ENCODE data around the gene ZNF3.
A peak's percentile ranks its signal among the peaks of the same experiment; 100 is the strongest.

The ZNF3 gene

GRCh38 chr7:100088621-100089457, 7.3 kb upstream of the ZNF3 start, which contains the start of gene COPS6:
COPS6 (plus strand) TSS chr7:100088969; CDS start chr7:100088991, 22 bp downstream.
- DNase-seq (ENCODE audit: low read depth, low spot score): peak; percentile 92

DNA sequence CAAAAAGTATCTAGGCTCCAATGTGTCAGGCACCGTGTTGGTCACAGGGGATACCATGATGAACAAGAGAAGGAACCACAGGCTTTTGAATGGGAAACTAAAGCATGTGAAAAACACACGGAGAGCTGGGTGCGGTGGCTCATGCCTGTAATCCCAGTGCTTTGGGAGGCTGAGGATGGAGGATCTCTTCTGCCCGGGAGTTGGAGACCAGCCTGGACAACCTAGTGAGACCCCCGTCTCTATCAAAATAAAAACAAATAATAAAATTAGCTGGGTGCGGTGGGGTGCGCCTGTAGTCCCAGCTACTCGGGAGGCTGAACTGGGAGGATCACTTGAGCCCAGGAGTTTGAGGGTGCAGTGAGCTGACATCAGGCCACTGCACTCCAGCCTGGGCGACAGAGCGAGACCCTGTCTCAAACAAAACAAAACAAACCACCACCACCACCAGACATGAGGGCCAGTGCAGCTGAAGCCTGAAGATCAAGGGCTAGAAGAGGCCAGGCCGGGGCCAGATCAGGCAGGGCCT, 6.6 kb upstream of the ZNF3 start:
- DNase-seq (ENCODE audit: low read depth, low spot score): no peak

GRCh38 chr7:100087055-100087750, 5.7 kb upstream of the ZNF3 start:
- DNase-seq (ENCODE audit: low read depth, low spot score): peak; percentile 94

- no peak for DNase-seq (ENCODE audit: low read depth, low spot score)
Observed at GRCh38 chr7:100085515-100085914, 4.0 kb upstream of the ZNF3 start.

GRCh38 chr7:100082978-100083377, 1.5 kb upstream of the ZNF3 start:
- no peak for DNase-seq (ENCODE audit: low read depth, low spot score)

DNA sequence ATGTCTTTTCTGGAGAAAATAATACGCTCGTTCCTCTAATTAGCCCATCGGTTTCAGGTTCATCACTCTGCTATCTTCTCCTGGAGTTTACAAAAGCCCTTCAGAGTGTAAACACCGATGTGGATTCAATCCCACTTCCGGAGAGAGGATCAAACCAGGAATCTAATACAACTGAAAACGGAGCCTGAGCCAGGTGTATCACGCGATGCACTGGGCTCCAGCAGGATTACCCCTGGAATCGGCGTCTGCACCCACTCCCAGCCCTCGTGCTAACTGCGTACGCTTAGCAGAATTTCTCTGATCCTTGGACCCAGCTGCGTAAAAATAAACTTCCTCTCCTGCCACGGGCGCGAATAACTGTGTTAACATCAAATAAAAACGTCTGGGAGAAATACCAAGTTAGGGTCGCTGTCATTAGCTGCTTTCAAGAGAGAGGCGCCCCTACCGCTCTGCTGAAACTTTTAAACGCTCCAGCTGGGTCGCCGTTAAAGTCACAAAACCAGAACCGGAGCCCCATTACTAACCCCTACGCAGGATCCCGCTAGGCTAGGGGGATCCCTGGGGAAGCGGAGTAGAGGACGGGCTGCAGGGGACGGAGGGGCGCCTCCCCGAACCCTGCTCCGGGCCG, 502 bp downstream of the ZNF3 start:
- peak; percentile 49 for DNase-seq (ENCODE audit: low read depth, low spot score)

- DNase-seq (ENCODE audit: low read depth, low spot score): no peak
Observed at GRCh38 chr7:100079024-100079560, 2.4 kb downstream of the ZNF3 start.

- DNase-seq (ENCODE audit: low read depth, low spot score): no peak
Observed at GRCh38 chr7:100077205-100077604, 4.3 kb downstream of the ZNF3 start.

DNA sequence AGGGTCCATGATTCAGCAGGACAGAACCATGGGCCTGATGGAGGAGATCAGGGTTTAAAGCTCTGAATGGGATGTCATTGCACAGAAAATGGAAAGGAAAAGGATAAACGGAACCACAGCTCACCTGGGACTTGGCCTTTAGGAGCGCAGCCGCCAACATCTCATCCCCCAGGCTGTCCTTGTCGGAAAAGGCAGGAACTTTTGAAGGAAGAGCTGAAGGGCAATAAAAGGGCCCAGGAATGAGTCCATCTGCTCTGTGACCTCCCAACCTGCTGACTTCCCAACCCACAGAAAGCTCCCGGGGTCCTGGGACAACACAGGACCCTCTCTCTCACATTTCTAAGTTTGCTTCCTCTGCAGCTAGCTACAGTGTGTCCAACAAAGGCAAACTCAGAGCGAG, 6.1 kb downstream of the ZNF3 start:
- no peak for DNase-seq (ENCODE audit: low read depth, low spot score)

- DNase-seq (ENCODE audit: low read depth, low spot score): no peak
Observed at GRCh38 chr7:100074841-100075240, 6.7 kb downstream of the ZNF3 start.

DNA sequence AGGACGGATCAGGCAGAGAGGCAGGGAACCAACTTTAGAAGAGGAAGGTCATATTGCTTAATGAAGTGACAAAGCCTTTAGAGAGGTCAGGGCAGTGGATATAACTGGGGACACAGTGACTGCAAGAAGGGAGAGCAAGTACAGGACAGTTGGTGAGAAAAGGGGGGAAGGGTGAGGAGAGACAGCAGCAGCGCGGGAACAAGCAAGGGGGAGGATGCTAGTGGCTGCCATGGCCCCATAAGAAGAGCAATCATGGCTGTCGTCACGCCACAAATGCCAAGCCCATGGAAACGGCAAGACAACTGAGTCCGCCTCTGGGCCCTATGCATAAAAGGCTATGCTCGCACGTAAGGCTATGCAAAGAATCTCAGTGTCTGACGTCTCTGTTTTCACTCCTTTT, 9.1 kb downstream of the ZNF3 start:
- no peak for DNase-seq (ENCODE audit: low read depth, low spot score)

- no peak for DNase-seq (ENCODE audit: low read depth, low spot score)
Observed at GRCh38 chr7:100071018-100071723, 10.4 kb downstream of the ZNF3 start.

GRCh38 chr7:100069991-100070390, 11.5 kb downstream of the ZNF3 start:
- no peak for DNase-seq (ENCODE audit: low read depth, low spot score)

GRCh38 chr7:100066953-100067352, 14.6 kb downstream of the ZNF3 start:
- DNase-seq (ENCODE audit: low read depth, low spot score): no peak

- peak; percentile 71 for DNase-seq (ENCODE audit: low read depth, low spot score)
Observed at GRCh38 chr7:100065452-100066186, 15.9 kb downstream of the ZNF3 start.

DNA sequence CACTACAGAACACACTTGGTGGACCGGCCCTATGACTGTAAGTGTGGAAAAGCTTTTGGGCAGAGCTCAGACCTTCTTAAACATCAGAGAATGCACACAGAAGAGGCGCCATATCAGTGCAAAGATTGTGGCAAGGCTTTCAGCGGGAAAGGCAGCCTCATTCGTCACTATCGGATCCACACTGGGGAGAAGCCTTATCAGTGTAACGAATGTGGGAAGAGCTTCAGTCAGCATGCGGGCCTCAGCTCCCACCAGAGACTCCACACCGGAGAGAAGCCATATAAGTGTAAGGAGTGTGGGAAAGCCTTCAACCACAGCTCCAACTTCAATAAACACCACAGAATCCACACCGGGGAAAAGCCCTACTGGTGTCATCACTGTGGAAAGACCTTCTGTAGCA, 17.4 kb downstream of the ZNF3 start:
- DNase-seq (ENCODE audit: low read depth, low spot score): no peak

- no peak for DNase-seq (ENCODE audit: low read depth, low spot score)
Observed at GRCh38 chr7:100063376-100063775, 18.1 kb downstream of the ZNF3 start.

- no peak for DNase-seq (ENCODE audit: low read depth, low spot score)
Observed at GRCh38 chr7:100061518-100062193, 19.9 kb downstream of the ZNF3 start.

DNA sequence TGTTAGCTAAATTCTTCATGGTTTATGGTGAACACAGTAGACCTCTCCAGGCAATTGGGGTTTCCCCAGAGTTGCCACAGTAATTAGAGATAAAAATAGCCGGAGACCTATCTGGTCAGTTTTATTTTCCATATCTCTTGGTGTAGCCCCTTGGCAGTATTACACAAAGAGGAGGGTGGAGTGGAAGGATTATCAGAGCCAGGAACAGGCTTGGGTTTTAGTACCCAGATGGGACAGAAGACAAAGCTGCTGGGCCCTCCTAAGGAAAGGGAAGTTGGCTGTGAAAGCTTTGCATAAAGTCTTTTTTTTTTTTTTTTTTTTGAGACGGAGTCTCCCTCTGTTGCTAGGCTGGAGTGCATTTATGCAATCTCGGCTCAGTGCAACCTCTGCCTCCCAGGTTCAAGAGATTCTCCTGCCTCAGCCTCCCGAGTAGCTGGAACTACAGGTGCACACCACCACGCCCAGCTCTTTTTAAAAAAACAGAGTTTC, 22.2 kb downstream of the ZNF3 start:
- no peak for DNase-seq (ENCODE audit: low read depth, low spot score)

DNA sequence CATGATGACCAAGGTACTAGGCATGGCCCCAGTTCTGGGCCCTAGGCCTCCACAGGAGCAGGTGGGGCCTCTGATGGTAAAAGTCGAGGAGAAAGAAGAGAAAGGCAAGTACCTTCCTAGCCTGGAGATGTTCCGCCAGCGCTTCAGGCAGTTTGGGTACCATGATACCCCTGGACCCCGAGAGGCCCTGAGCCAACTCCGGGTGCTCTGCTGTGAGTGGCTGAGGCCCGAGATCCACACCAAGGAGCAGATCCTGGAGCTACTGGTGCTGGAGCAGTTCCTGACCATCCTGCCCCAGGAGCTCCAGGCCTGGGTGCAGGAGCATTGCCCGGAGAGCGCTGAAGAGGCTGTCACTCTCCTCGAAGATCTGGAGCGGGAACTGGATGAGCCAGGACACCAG, 24.5 kb downstream of the ZNF3 start:
- DNase-seq (ENCODE audit: low read depth, low spot score): no peak

Data from astrocyte of the hippocampus (primary cell).